Measurements from ENCODE around the gene DIP2C.

Gene DIP2C

GRCh38 chr10:641149-642010 lies 48.1 kb downstream of the DIP2C start:
- Histone ChIP-seq H3K36me3 (ENCODE audit: insufficient read depth, low read length) (no peaks in the 10 kb centered on the region), H3K4me3 (ENCODE audit: low read length, poor library complexity, severe bottlenecking) (no peak overlapping the region), H3K9me2 (replicated peaks; ENCODE audit: low read depth, low read length) (no peaks in the 10 kb centered on the region), H3K4me1 (ENCODE audit: insufficient read depth, low read length, poor library complexity, severe bottlenecking) (no peaks in the 10 kb centered on the region), H3K79me2 (ENCODE audit: insufficient read depth, low read length) (no peaks in the 10 kb centered on the region), H3K9me3 (ENCODE audit: insufficient read depth, low read depth, low read length) (no peaks in the 10 kb centered on the region), H3K4me2 (ENCODE audit: low read depth, low read length, poor library complexity, severe bottlenecking) (no peak overlapping the region), H3F3A (ENCODE audit: low read depth) (no peaks in the 10 kb centered on the region), H2AFZ (ENCODE audit: low read length) (no peak overlapping the region), H4K20me1 (ENCODE audit: insufficient read depth, low read length, poor library complexity, severe bottlenecking) (no peaks in the 10 kb centered on the region), H3K9ac (ENCODE audit: low read depth, low read length, poor library complexity, severe bottlenecking) (no peak overlapping the region), H3K27me3 (ENCODE audit: insufficient read depth, low read length, poor library complexity, severe bottlenecking) (no peaks in the 10 kb centered on the region)
- TF ChIP-seq EZH2phosphoT487 (IDR thresholded peaks at IDR 0.05; ENCODE audit: borderline replicate concordance) = no peak
- TF ChIP-seq, protein P1, sequence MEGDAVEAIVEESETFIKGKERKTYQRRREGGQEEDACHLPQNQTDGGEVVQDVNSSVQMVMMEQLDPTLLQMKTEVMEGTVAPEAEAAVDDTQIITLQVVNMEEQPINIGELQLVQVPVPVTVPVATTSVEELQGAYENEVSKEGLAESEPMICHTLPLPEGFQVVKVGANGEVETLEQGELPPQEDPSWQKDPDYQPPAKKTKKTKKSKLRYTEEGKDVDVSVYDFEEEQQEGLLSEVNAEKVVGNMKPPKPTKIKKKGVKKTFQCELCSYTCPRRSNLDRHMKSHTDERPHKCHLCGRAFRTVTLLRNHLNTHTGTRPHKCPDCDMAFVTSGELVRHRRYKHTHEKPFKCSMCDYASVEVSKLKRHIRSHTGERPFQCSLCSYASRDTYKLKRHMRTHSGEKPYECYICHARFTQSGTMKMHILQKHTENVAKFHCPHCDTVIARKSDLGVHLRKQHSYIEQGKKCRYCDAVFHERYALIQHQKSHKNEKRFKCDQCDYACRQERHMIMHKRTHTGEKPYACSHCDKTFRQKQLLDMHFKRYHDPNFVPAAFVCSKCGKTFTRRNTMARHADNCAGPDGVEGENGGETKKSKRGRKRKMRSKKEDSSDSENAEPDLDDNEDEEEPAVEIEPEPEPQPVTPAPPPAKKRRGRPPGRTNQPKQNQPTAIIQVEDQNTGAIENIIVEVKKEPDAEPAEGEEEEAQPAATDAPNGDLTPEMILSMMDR (conservative IDR thresholded peaks at IDR 0.05; ENCODE audit: low read length) = no peak

GRCh38 chr10:640673-641045 lies 48.8 kb downstream of the DIP2C start:
- H3K9ac ChIP-seq (ENCODE audit: low read depth, low read length, poor library complexity, severe bottlenecking) = no peak overlapping the region
- no peaks in the 10 kb centered on the region for H3K79me2 ChIP-seq (ENCODE audit: insufficient read depth, low read length)
- H3K36me3 ChIP-seq (ENCODE audit: insufficient read depth, low read length) = no peaks in the 10 kb centered on the region
- no peaks in the 10 kb centered on the region for H3K9me2 ChIP-seq (replicated peaks; ENCODE audit: low read depth, low read length)
- no peaks in the 10 kb centered on the region for H3K9me3 ChIP-seq (ENCODE audit: insufficient read depth, low read depth, low read length)
- no peak overlapping the region for H3K4me2 ChIP-seq (ENCODE audit: low read depth, low read length, poor library complexity, severe bottlenecking)
- H4K20me1 ChIP-seq (ENCODE audit: insufficient read depth, low read length, poor library complexity, severe bottlenecking) = no peaks in the 10 kb centered on the region
- no peaks in the 10 kb centered on the region for H3K4me1 ChIP-seq (ENCODE audit: insufficient read depth, low read length, poor library complexity, severe bottlenecking)
- H3F3A ChIP-seq (ENCODE audit: low read depth) = no peaks in the 10 kb centered on the region
- no peak for TF ChIP-seq EZH2phosphoT487 (IDR thresholded peaks at IDR 0.05; ENCODE audit: borderline replicate concordance)
- TF ChIP-seq, protein P1 (conservative IDR thresholded peaks at IDR 0.05; ENCODE audit: low read length) = no peak
- no peak overlapping the region for H2AFZ ChIP-seq (ENCODE audit: low read length)
- no peak overlapping the region for H3K4me3 ChIP-seq (ENCODE audit: low read length, poor library complexity, severe bottlenecking)
- H3K27me3 ChIP-seq (ENCODE audit: insufficient read depth, low read length, poor library complexity, severe bottlenecking) = no peaks in the 10 kb centered on the region

DNA sequence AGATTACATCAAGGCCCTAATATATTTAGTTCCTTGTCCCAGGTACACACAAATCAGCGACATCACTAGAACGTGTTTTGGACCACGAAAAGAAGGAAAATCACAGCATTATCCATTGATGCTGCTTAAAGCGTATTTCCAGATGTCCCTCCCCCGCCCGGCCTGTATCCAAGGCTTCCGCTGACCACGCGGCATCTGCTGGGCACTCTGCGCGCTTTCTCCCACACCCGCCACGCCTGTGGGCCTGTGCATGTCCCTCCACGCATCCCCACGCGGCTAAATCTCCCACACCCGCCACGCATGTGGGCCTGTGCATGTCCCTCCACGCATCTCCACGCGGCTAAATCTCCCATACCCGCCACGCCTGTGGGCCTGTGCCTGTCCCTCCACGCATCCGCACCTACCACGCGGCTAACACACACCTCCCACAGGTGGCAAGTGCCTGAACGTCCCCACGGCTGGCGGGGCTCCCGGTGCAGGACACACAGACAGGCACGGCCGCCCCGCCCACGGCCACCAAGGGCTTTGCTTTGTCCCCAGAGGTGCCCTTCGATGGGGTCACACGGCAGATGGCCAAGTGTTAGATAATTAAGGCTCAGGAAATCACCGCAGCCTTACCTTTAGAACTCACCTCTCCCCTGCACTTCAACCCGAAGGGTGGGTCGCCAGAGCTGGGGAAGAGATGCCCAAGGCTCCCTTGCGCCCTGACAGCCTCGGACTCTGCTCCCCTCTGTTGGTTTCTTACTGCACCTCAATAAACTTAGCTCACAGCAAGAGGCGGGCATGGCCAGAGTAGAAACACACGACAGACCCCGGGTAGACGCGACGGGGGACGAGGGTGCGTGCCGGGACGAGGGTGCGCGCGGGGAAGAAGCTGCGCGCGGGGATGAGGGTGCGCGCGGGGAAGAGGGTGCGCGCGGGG lies 49.5 kb downstream of the DIP2C start:
- Histone ChIP-seq H3K27me3 (ENCODE audit: insufficient read depth, low read length, poor library complexity, severe bottlenecking) (no peaks in the 10 kb centered on the region), H3K4me1 (ENCODE audit: insufficient read depth, low read length, poor library complexity, severe bottlenecking) (no peaks in the 10 kb centered on the region), H2AFZ (ENCODE audit: low read length) (no peak overlapping the region), H3K36me3 (ENCODE audit: insufficient read depth, low read length) (no peaks in the 10 kb centered on the region), H3F3A (ENCODE audit: low read depth) (no peaks in the 10 kb centered on the region), H3K4me2 (ENCODE audit: low read depth, low read length, poor library complexity, severe bottlenecking) (no peak overlapping the region), H3K4me3 (ENCODE audit: low read length, poor library complexity, severe bottlenecking) (no peak overlapping the region), H4K20me1 (ENCODE audit: insufficient read depth, low read length, poor library complexity, severe bottlenecking) (no peaks in the 10 kb centered on the region), H3K9me2 (replicated peaks; ENCODE audit: low read depth, low read length) (no peaks in the 10 kb centered on the region), H3K79me2 (ENCODE audit: insufficient read depth, low read length) (no peaks in the 10 kb centered on the region), H3K9ac (ENCODE audit: low read depth, low read length, poor library complexity, severe bottlenecking) (no peak overlapping the region), H3K9me3 (ENCODE audit: insufficient read depth, low read depth, low read length) (no peaks in the 10 kb centered on the region)
- TF ChIP-seq, protein P1 (conservative IDR thresholded peaks at IDR 0.05; ENCODE audit: low read length) = no peak
- no peak for TF ChIP-seq EZH2phosphoT487 (IDR thresholded peaks at IDR 0.05; ENCODE audit: borderline replicate concordance)

All from Loucy (cell line).